ENCODE data around the gene UTP3.
"Not testable (repeated sequence)": the region's sequence is repeated elsewhere in the genome, so short reads cannot be mapped to it uniquely, and the experiment has no call there.

Gene UTP3

GRCh38 chr4:70687392-70687791, 940 bp upstream of the UTP3 start:
- Histone ChIP-seq H3K27me3 (no peaks in the 10 kb centered on the region), H3K4me2 (peak overlapping the region; percentile 84), H4K20me1 (peaks cover 38% of the 10 kb centered on the region), H3K27ac (peak overlapping the region; percentile 94), H3K9ac (peak overlapping the region; percentile 92), H3K36me3 (peaks cover 11% of the 10 kb centered on the region; the same call in 1 of the 2 replicates), H3K9me3 (no peaks in the 10 kb centered on the region), H3K4me1 (peaks cover 44% of the 10 kb centered on the region), H3K4me3 (peak overlapping the region; percentile 85)
- TF ChIP-seq Cebpa-rat (IDR thresholded peaks at IDR 0.05) = no peak

- H3K9ac ChIP-seq = peak overlapping the region; percentile 92
- H3K27ac ChIP-seq = peak overlapping the region; percentile 94
- peak overlapping the region; percentile 89 for H3K4me2 ChIP-seq
- peaks cover 40% of the 10 kb centered on the region for H4K20me1 ChIP-seq
- H3K36me3 ChIP-seq = peaks cover 11% of the 10 kb centered on the region; the same call in 1 of the 2 replicates
- no peak for TF ChIP-seq Cebpa-rat (IDR thresholded peaks at IDR 0.05)
- peaks cover 44% of the 10 kb centered on the region for H3K4me1 ChIP-seq
- H3K4me3 ChIP-seq = peak overlapping the region; percentile 85
- H3K27me3 ChIP-seq = no peaks in the 10 kb centered on the region
- no peaks in the 10 kb centered on the region for H3K9me3 ChIP-seq
Observed at GRCh38 chr4:70688795-70689231, 481 bp downstream of the UTP3 start.

- Histone ChIP-seq H3K4me3 (no peak overlapping the region), H3K27me3 (no peaks in the 10 kb centered on the region), H3K36me3 (peaks cover 11% of the 10 kb centered on the region; the same call in 1 of the 2 replicates), H3K9ac (no peak overlapping the region), H3K4me1 (peaks cover 44% of the 10 kb centered on the region), H3K27ac (no peak overlapping the region), H4K20me1 (peaks cover 52% of the 10 kb centered on the region), H3K9me3 (no peaks in the 10 kb centered on the region), H3K4me2 (peak overlapping the region; percentile 89)
- TF ChIP-seq Cebpa-rat (IDR thresholded peaks at IDR 0.05) = no peak
Observed at GRCh38 chr4:70691661-70692060, 3.3 kb downstream of the UTP3 start.

- not testable (repeated sequence) for H3K9ac ChIP-seq, H3K27me3 ChIP-seq, H3K27ac ChIP-seq, H3K4me3 ChIP-seq, H3K9me3 ChIP-seq, H3K4me2 ChIP-seq
- Histone ChIP-seq H3K4me1 (peaks cover 27% of the 10 kb centered on the region), H4K20me1 (peaks cover 42% of the 10 kb centered on the region), H3K36me3 (peaks cover 11% of the 10 kb centered on the region; the same call in 1 of the 2 replicates)
Observed at GRCh38 chr4:70694633-70695032, 6.3 kb downstream of the UTP3 start.

GRCh38 chr4:70698435-70698834, 10.1 kb downstream of the UTP3 start:
- H3K9ac ChIP-seq, H3K27me3 ChIP-seq, H3K4me2 ChIP-seq: not testable (repeated sequence)

GRCh38 chr4:70700712-70701111, 12.4 kb downstream of the UTP3 start:
- no peak for TF ChIP-seq Cebpa-rat (IDR thresholded peaks at IDR 0.05)
- peaks cover 8% of the 10 kb centered on the region; the same call in 1 of the 2 replicates for H4K20me1 ChIP-seq
- no peaks in the 10 kb centered on the region for H3K27me3 ChIP-seq
- H3K9me3 ChIP-seq = no peaks in the 10 kb centered on the region
- H3K4me2 ChIP-seq = no peak overlapping the region
- peaks cover 15% of the 10 kb centered on the region for H3K4me1 ChIP-seq
- H3K27ac ChIP-seq = no peak overlapping the region
- H3K36me3 ChIP-seq = no peaks in the 10 kb centered on the region
- H3K9ac ChIP-seq = no peak overlapping the region
- H3K4me3 ChIP-seq = no peak overlapping the region

More at GRCh38 chr4:70698435-70698834, 10.1 kb downstream of the UTP3 start:
- H4K20me1 ChIP-seq = 0 out of 2 replicates have a peak, but pooled peaks cover 12% of the 10 kb centered on the region
- not testable (repeated sequence) for H3K4me3 ChIP-seq, H3K27ac ChIP-seq, H3K36me3 ChIP-seq, H3K4me1 ChIP-seq, H3K9me3 ChIP-seq

GRCh38 chr4:70701271-70701670, 12.9 kb downstream of the UTP3 start:
- Histone ChIP-seq H3K27me3 (no peaks in the 10 kb centered on the region), H4K20me1 (peaks cover 3% of the 10 kb centered on the region; the same call in 1 of the 2 replicates), H3K4me1 (peaks cover 19% of the 10 kb centered on the region), H3K9ac (no peak overlapping the region), H3K4me3 (no peak overlapping the region), H3K9me3 (no peaks in the 10 kb centered on the region), H3K27ac (no peak overlapping the region), H3K4me2 (no peak overlapping the region), H3K36me3 (no peaks in the 10 kb centered on the region)
- TF ChIP-seq Cebpa-rat (IDR thresholded peaks at IDR 0.05) = no peak

GRCh38 chr4:70702592-70702991, 14.3 kb downstream of the UTP3 start:
- H4K20me1 ChIP-seq, H3K27ac ChIP-seq, H3K36me3 ChIP-seq, H3K4me2 ChIP-seq, H3K27me3 ChIP-seq, H3K9ac ChIP-seq, H3K9me3 ChIP-seq, H3K4me3 ChIP-seq: not testable (repeated sequence)
- H3K4me1 ChIP-seq = peaks cover 31% of the 10 kb centered on the region

GRCh38 chr4:70703619-70704214, 15.4 kb downstream of the UTP3 start:
- peak overlapping the region; percentile 90 for H3K4me2 ChIP-seq
- peaks cover 31% of the 10 kb centered on the region for H3K4me1 ChIP-seq
- H3K9me3 ChIP-seq = no peaks in the 10 kb centered on the region
- no peak for TF ChIP-seq Cebpa-rat (IDR thresholded peaks at IDR 0.05)
- H3K36me3 ChIP-seq = no peaks in the 10 kb centered on the region
- no peaks in the 10 kb centered on the region for H3K27me3 ChIP-seq
- H3K27ac ChIP-seq = peak overlapping the region; percentile 92
- H4K20me1 ChIP-seq = no peaks in the 10 kb centered on the region; the same call in 1 of the 2 replicates
- peak overlapping the region; percentile 88 for H3K9ac ChIP-seq
- H3K4me3 ChIP-seq = peak overlapping the region; percentile 94

GRCh38 chr4:70704215-70704930, 16.0 kb downstream of the UTP3 start:
- no peak for TF ChIP-seq Cebpa-rat (IDR thresholded peaks at IDR 0.05)
- no peaks in the 10 kb centered on the region; the same call in 1 of the 2 replicates for H4K20me1 ChIP-seq
- H3K9ac ChIP-seq = peak overlapping the region; percentile 88
- H3K27me3 ChIP-seq = no peaks in the 10 kb centered on the region
- peaks cover 31% of the 10 kb centered on the region for H3K4me1 ChIP-seq
- H3K27ac ChIP-seq = peak overlapping the region; percentile 92
- H3K4me2 ChIP-seq = peak overlapping the region; percentile 90
- H3K9me3 ChIP-seq = no peaks in the 10 kb centered on the region
- H3K4me3 ChIP-seq = peak overlapping the region; percentile 94
- no peaks in the 10 kb centered on the region for H3K36me3 ChIP-seq

Measured in BLaER1 (cell line).